ENCODE results near the gene MUC5B. TPM values are rescaled to one million over a fixed set of nuclear protein-coding genes. Genes with fewer than 3 reads are reported as not detected.
A peak's percentile ranks its signal among the peaks of the same experiment; 100 is the strongest.

The MUC5B gene
- total RNA-seq, 3 donors from 2014 or later, result 2.0 to 6.9 TPM; not detected in 1

GRCh38 chr11:1285876-1286275 is 63.0 kb downstream of the MUC5B start:
- H3K27ac ChIP-seq, result no peak overlapping the region
- no peaks in the 10 kb centered on the region for H3K36me3 ChIP-seq
- no peak for DNase-seq (ENCODE audit: low spot score in 2 of 2)
- H3K4me3 ChIP-seq, result no peak overlapping the region
- intact Hi-C loops (cut with DNase I; ENCODE audit: low total_unique reads), result no loop called here
- H3K4me1 ChIP-seq, result no peaks in the 10 kb centered on the region
- no peaks in the 10 kb centered on the region for H3K27me3 ChIP-seq
- H3K9me3 ChIP-seq, result no peaks in the 10 kb centered on the region
- TF ChIP-seq POLR2A (IDR thresholded peaks at IDR 0.05) (no peak), POLR2AphosphoS5 (IDR thresholded peaks at IDR 0.05) (no peak)
- TF ChIP-seq, protein P1, sequence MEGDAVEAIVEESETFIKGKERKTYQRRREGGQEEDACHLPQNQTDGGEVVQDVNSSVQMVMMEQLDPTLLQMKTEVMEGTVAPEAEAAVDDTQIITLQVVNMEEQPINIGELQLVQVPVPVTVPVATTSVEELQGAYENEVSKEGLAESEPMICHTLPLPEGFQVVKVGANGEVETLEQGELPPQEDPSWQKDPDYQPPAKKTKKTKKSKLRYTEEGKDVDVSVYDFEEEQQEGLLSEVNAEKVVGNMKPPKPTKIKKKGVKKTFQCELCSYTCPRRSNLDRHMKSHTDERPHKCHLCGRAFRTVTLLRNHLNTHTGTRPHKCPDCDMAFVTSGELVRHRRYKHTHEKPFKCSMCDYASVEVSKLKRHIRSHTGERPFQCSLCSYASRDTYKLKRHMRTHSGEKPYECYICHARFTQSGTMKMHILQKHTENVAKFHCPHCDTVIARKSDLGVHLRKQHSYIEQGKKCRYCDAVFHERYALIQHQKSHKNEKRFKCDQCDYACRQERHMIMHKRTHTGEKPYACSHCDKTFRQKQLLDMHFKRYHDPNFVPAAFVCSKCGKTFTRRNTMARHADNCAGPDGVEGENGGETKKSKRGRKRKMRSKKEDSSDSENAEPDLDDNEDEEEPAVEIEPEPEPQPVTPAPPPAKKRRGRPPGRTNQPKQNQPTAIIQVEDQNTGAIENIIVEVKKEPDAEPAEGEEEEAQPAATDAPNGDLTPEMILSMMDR (IDR thresholded peaks at IDR 0.05), result no peak

DNA sequence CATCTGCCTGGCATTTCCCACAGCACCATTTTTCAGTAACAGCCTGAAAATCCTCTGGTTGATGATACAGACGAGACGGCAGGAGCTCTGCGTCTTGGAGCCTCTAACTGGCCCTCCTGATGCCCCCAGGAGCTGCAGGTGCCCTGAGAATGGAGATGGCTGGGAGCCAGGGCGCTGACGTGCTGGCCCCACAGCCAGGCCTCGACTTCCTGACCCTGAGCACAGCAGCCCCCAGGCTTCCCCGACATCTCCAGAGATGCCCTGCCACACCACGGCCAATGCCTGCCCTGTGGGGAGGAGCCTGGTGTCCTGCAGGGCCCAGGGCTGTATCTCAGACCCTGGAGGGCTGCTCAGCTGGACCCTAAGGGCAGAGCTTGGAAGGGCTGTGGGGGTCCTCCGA is 65.1 kb downstream of the MUC5B start:
- TF ChIP-seq, protein P1 (IDR thresholded peaks at IDR 0.05), result no peak
- TF ChIP-seq POLR2A (IDR thresholded peaks at IDR 0.05) (no peak), POLR2AphosphoS5 (IDR thresholded peaks at IDR 0.05) (no peak)
- intact Hi-C loops (cut with DNase I; ENCODE audit: low total_unique reads), result no loop called here
- DNase-seq (ENCODE audit: low spot score in 2 of 2), result no peak
- Histone ChIP-seq H3K9me3 (no peaks in the 10 kb centered on the region), H3K4me3 (no peak overlapping the region), H3K36me3 (no peaks in the 10 kb centered on the region), H3K27ac (no peak overlapping the region), H3K4me1 (no peaks in the 10 kb centered on the region), H3K27me3 (no peaks in the 10 kb centered on the region)

- Histone ChIP-seq H3K4me3 (no peak overlapping the region), H3K4me1 (no peaks in the 10 kb centered on the region), H3K27ac (no peak overlapping the region), H3K9me3 (no peaks in the 10 kb centered on the region), H3K27me3 (no peaks in the 10 kb centered on the region), H3K36me3 (peaks cover 4% of the 10 kb centered on the region)
- no peak for DNase-seq (ENCODE audit: low spot score in 2 of 2)
- TF ChIP-seq POLR2A (IDR thresholded peaks at IDR 0.05), result no peak
- TF ChIP-seq POLR2AphosphoS5 (IDR thresholded peaks at IDR 0.05), result no peak
- TF ChIP-seq, protein P1 (IDR thresholded peaks at IDR 0.05), result no peak
- intact Hi-C loops (cut with DNase I; ENCODE audit: low total_unique reads), result no loop called here
These were observed 65.7 kb downstream of the MUC5B start for GRCh38 chr11:1288426-1289151.

- intact Hi-C loops (cut with DNase I; ENCODE audit: low total_unique reads), result no loop called here
- H3K4me1 ChIP-seq, result no peaks in the 10 kb centered on the region
- H3K9me3 ChIP-seq, result no peaks in the 10 kb centered on the region
- H3K27me3 ChIP-seq, result no peaks in the 10 kb centered on the region
- TF ChIP-seq, protein P1 (IDR thresholded peaks at IDR 0.05), result no peak
- TF ChIP-seq POLR2A (IDR thresholded peaks at IDR 0.05) (no peak), POLR2AphosphoS5 (IDR thresholded peaks at IDR 0.05) (no peak)
- peaks cover 4% of the 10 kb centered on the region for H3K36me3 ChIP-seq
- no peak overlapping the region for H3K27ac ChIP-seq
- peak in 1 of 2 donors; percentile 34 for DNase-seq (ENCODE audit: low spot score in 2 of 2)
- H3K4me3 ChIP-seq, result no peak overlapping the region
These were observed 66.5 kb downstream of the MUC5B start for GRCh38 chr11:1289211-1289935.
